Activated gamma-delta T cell treated with Interleukin-2 at 50 U/mL for 16 hours (primary cell): Measurements from ENCODE around the gene PFDN1.

Experiments
- DNase-seq: peaks from one replicate; pipeline ENCODE4 v3.0.0-alpha.2; 2020

The PFDN1 gene

DNA sequence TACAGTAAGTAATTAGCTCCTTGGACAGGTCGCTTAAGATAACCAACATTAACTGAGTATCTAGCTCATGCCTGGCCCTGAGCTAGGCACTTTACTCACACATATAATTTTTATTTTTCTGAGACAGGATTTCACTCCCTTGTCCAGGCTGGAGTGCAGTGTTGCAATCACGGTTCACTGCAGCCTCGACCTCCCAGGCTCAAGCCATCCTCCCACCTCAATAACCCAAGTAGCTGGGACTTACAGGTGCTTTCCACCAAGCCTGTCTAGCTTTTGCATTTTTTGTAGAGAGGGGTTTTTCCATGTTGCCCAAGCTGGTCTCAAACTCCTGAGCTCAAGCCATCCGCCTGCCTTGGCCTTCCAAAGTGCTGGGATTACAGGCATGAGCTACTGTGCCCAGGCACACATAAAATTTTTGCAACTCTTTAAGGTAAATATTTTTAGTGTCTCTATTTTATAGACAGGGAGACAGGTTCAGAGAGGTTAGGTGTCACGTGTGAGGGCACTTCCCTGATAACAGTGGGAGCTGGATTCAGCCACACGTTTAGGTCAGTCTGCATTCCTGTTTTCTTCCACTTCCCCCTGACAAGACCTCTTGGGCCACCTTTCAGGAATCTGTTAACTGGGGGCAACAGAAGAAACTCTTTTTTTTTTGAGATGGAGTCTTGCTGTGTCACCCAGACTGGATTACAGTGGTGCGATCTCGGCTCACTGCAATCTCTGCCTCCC lies 25.3 kb upstream of the PFDN1 start:
- DNase-seq: no peak

DNA sequence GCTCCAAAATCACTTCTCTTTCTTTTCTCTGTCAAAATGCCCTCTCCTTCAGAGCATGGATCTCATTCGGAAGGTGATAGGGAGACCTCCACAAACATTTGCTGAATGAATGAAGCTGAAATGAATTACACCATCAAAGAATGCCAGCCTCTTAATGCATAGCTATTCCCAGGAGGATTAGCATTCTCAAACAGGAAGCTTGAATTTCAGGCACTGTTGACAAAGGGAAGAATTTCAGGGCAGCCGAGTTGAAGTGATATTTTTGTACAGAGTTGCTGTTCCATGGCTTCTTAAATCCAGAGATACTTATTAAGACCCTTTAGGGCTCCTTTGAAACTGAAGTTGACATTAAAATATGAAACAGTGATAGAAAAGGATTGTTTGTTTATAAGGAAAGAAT lies 24.7 kb upstream of the PFDN1 start:
- no peak for DNase-seq

DNA sequence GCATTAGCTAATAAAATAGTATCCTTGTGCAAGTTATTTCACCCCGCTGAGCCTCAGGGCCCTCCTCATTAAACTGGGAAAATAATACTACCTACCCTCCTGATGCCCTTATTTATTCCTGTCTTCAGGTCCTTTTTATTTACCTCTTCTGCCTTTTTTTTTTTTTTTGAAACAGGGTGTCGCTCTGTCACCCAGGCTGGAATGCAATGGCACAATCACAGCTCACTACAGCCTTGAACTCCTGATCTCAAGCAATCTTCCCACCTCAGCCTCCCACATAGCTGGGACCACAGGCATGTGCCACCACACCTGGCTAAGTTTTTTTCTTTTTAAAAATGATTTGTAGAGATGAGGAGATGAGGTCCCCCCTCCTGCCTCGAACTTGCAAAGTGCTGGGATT lies 22.6 kb upstream of the PFDN1 start:
- no peak for DNase-seq

DNA sequence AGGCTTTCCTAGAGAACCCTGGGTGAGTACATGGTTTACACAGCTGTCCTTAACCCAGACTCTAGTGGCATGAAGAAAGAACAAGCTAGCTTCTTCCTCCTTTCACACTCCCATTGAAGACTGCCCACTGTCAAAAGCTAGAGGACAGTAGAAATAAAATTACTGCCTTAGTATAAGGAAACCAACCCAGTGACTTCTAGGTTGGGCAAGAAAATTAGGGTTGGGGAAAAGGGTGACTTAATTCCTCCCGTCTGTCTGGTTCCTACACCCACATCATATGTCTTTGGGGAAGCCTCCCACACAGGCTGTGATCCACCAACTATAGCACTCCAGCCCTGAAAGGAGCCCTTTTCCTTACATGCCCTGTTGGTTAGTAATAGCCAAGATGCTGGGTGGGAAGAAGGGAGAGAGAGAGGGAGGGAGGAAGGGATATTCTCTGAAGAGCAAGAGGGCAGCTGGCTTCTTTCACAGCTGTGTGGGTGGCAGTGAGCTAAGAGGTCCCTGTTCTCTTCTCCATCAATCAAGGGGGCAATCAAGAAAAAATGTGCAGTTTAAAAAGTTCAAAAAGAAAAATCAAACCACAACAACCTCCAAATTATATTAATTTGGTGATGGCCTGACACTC lies 21.8 kb upstream of the PFDN1 start:
- no peak for DNase-seq

DNA sequence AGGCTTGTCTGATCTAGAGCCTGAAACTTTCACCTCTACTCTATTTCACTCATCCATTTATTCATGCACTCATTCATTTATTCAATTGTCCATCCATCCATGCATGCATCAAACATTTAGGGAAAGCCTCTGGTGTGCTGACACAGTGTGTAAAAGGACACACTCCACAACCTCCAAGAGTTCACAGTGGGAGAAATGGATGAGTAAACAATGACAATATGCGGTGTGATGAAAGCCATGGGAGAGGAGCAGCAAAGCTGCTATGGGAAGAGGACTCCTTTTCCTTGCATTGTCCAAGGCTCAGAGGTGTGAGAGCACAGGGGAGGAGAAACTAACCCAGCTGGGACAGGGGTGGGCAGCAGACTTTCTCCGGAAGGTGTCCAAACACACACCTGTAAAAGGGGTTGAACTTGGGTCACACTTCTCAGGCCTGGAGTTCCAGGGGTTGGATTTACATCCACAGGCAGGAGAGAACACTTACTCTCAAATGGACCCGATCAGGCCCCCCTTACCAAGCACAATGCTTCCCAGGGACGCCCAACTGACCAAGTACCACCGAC lies 21.2 kb upstream of the PFDN1 start:
- no peak for DNase-seq

DNA sequence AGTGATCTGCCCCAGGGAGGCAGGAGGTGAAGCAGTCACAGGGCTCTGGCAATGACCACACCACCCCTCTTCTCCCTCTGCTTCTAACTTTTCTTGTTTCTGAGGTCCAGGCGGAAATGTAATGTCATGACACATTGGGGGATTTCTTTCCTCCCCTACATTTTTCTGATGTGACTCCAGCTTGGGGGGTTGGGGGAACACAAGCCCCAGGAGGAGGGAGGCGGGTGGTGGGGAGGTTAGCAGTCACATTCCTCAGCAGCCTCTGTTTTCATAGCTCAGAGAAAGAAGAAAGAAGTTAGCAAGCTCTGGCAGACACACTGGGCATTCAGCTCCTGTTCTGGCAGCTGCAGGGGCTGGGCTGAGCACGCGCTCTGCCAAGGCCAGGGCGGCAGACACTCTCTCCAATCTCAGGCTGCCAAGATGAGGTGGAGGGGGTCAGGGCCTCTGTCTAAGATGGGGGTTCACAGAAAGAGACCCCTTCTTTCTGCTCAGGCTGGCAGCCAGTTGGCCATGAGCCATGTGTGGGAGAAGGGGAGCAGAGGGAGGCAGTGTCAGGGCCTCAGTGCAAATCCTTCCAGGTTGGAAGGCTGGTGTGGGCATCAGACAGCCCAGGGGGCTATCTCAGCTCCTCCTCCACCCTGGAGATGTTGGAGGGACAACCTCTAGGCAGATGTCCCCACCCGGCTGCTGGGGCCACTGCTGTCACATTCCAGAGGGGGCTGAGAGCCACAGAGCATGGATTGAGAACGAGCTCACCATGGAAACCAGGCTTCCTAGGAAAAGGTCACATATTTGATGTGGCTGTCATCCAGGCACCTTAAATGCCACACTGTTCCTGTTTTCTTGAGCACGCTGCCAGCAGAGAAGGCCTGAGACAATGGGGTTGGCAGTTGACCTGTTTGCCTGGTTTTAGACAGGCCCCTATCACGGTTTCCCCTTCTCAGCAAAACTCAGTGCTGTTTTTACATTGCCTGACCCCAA lies 20.1 kb upstream of the PFDN1 start:
- no peak for DNase-seq

DNA sequence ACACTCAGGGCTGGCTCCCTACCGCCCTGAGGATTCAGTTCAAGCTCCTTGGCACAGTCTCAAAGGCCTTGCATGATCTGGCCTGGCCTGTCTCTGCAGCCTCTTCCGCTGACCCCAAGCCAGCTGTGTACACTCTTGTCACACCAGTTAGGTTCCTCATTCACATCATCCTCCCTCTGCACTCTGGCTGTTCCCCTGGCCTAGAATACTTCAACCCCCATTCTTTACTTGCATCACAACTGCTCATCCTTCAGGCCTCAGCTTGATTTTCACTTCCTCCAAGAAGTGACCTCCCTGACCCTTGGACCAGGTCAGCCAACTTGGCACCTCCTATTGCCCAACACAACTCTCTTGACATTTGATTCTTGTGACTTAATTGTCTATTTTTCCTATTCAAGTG lies 18.9 kb upstream of the PFDN1 start:
- DNase-seq: no peak

DNA sequence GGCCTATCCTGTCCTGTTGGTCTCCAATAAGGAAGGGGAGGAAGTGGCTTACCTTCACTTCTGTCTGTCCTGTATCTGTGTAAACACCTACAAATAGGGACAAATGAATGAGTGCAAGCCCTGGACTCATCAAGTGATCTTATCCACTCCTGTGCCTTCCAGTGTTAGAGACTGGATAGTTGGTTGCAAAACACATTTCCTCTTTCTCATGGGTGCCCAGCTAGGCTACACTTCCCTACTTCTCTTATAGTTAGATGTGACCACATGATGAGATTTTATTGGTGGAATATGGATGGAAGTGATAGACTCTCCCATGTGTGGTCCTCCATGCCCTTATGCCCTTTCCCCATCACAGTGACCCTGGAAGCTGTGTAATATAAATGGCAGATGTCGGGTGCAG lies 16.9 kb upstream of the PFDN1 start:
- DNase-seq: no peak

DNA sequence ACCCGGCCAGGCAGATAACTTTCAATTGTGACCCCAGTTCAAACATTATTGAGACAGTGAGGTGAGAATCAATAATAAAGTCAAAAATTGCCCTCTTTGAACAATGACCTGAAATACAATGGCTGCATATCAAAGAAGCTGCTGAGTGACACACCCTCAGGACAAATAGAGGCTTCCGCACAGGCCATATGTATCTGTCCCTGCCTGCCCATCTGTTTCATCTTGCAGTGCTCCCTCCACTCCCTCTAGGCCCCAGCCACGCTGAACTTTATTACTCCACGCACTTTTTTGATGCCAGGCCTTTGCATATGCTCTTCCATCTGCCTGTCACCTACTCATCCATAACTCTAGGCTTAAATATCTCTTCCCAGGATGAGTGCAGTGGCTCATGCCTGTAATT lies 15.9 kb upstream of the PFDN1 start:
- no peak for DNase-seq

DNA sequence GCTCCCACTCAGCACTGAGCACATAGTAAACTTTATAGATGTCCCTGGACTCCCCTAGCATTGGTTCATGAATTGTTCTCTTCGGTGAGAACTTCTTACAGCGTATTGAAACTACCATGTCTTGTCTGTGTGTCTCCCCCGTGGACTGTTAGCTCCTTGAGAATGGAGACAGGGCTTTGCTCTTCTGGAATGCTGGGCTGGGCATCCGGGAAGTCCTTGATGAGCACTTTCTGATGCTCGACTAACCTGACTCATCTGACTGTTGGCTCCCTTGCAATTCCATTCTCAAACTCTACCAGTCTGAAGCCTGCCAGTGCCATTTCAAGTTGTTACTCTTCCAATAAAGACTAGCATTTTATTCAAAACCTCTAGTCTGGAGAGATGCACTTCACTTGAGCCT lies 15.0 kb upstream of the PFDN1 start:
- no peak for DNase-seq

DNA sequence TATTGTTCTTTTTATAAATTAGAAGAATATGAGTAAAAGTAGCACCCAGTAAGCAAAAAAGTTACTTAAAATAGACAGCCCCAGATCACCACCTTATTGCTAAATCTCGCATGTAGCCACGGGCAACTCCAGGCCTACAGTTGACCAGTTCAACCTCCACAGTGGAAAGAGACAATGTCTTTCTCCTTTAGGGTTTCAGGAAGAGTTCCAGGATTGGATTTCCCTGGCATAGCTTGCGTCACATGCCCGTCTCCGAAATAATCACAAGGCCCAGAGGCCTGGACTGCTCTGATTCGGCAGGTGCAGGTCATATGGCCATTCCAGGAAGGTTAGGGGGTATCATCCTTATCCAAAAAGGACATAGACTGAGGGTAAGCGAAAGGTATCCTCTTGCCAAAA lies 9.9 kb upstream of the PFDN1 start:
- no peak for DNase-seq

DNA sequence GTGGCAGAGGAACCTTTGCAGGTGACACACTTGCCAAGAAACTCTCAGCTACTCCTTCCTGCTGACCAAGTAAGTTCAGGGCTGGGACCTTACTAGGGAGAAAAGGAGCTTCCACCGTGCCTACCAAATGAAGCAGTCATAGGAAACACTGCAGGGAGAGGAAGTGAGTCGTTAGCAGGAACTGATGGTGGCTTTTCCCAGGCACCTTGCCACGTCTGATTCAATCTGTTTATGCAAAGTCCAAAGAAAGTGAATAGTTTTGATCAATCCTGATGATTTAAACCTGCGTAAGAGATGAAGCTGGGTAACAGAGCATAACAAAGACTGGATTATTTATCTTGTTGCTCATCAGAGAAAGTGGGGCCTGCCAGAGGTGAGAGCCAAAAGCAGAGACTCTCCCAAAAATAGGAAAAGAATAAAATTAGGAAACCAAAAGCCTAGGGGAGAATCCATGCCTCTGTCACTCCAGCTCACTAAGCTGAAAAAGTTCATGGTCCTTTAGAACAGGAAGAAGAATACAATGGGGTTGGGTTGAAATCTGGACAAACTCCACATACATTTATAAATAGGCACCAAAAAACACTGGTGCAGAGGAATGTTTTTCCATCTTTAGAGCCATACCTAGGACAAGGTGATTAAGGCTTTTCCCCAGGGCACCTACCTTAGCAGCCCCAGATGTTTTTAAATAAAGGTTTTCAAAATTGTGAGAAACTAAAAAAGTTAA lies 9.3 kb upstream of the PFDN1 start:
- no peak for DNase-seq

DNA sequence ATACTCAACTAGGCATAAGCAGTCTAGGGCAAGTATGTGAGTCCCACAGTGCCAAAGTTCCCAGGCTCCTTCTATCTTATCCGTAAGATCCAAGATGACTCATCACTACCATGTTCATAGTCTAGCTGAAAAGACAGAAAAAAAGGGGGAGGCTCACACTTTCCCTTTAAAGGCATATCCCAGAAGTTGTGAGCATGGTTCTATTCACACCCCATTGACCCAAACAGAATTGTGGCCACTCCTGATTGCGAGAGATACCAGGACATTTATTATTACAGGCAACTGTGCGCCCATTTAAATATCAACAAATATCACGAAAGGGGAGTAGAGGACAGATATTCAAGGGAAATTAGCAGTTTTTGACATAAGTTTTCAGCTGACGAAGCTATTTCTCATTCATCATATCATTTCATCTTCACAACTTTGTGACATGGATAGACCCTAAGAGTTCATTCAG lies 8.1 kb upstream of the PFDN1 start:
- DNase-seq: no peak

DNA sequence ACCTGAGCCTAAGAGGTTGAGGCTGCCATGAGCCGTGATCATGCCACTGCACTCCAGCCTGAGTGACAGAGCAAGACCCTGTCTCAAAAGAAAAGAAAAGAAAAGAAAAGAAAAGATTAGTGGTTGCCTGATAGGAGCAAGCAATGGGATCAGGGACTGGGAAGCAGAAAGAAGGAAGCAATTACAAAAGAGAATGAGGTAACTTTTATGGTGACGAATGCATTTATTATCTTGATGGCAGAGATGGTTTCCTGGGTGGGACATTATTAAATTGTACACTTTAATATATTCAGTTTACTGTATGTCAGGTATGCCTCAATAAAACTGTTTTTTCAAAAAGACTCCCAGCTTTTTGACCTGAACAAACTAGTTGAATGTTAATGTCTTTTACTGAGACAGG lies 7.5 kb upstream of the PFDN1 start:
- no peak for DNase-seq

DNA sequence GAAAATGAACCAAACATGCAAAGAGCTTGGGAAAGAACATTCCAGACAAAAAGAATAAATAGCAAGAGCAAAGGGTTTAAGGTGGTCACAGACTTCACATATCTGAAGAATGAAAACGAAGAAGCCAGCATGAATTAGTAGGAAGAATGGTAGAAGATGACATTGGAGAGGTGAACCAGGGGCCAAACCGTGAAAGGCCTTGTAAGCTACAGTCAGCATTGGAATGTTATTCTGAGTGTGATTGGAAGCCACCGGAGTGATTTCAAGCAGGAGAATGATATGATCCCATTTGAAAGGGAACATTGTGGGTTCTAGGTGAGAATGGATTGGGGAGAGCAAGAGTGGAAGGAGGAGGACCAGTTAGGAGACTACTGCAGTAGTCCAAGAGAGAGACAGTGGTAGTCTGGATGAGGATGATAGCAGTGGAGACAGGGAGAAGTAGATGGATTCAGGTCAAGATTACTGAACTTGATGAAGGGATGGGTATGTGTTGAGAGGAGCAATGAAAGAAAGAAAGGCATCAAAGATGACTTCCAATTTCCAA lies 6.9 kb upstream of the PFDN1 start:
- no peak for DNase-seq

DNA sequence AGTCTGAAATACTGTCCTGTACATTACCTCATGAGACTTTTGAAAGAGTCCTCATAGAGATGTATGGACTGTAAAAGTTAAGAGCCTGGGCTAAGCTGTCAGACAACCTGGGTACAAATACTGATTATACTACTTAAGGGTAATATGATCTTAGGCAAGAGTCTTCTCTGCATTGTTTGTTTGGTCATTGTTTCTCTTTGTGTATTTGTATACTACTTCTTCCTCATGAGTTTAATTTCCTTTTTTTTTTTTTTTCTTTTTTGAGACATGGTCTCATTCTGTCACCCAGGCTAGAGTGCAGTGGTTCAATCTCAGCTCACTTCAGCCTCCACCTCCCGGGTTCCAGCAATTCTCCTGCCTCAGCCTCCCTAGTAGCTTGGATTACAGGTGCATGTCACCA lies 2.6 kb upstream of the PFDN1 start:
- DNase-seq: no peak

DNA sequence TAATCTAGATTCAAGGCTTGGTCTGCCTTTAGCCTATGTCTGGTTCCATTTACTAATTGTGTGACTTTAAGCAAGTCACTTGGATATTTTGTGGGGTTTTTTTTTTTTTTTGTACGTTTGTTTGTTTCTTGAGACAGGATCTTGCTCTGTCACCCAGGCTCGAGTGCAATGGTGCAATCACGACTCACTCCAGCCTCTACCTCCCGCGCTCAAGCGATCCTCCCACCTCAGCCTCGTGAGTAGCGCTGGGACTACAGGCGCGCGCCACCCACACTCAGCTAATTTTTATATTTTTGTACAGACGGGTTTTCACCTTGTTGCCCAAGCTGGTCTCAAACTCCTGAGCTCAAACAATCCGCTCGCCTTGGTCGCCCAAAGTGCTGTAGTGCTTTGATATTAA lies 1.1 kb upstream of the PFDN1 start:
- DNase-seq: no peak

DNA sequence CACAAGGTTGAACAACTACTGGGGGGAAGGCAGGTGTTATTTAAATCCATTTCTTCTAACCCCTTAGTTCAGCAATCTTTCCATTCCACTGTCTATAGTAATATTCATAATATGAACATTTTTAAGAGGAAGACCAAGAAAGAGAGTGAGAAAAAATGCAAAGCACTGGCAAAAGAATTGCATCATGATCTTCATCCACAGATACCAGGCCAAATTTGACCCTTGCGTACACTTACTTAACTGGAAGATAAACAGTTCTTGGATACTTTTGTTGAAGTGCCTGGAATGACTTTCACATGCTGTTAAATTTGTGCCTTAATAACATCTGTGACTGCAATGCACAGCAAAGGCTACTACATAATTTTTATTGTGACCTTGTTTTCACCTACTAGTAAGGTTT lies 1.8 kb downstream of the PFDN1 start:
- DNase-seq: no peak

DNA sequence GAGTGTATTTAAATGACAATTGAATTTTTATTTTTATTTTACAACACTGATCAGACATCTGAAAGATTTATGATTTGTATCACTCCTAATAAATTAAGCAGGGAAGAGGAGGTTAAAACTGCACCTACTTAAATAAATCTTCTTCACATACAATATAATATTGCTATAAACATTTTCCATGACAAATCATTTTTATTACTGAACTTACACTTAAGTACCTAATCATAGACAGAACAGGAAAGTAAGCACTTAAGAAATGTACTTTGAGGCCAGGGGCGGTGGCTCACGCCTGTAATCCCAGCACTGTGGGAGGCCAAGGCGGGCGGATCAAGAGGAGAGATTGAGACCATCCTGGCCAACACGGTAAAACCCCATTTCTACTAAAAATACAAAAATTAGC lies 3.8 kb downstream of the PFDN1 start:
- no peak for DNase-seq

DNA sequence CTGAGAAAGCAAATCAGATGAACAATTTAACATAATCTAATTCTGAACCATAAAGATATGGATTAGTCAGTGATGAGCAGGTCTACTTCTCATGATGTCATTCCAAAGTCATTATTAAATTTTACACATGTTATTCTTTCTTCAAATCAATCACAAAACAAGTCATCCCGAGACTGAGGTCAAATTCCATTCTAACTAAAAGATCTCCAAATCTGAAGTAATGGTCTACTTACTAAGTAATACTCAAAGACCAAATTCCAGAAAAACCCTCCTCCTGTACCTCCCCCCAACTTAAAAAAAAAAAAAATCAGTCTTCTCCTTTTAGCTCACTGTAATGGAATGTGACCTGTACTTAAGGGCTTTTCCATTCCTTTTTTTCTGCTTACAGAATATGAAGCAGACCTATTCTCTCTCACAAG lies 4.7 kb downstream of the PFDN1 start:
- DNase-seq: no peak

DNA sequence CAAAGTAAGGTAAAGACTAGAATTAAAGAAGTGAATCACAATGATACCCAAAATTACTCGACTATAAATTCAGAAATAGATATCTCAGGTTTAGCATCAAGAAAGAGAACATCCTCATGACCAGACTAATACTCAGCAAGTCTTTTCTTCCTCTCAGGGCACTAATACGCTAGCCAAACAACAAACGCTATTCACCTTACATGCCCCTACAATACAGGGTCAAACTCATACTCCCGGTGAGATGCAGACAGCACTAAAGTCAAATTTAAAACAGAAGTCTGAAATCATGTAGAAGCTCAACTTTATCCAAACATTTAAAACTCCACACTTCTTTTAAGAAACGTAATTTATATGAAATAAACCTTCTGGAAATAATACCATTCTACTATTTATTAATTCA lies 5.6 kb downstream of the PFDN1 start:
- no peak for DNase-seq

DNA sequence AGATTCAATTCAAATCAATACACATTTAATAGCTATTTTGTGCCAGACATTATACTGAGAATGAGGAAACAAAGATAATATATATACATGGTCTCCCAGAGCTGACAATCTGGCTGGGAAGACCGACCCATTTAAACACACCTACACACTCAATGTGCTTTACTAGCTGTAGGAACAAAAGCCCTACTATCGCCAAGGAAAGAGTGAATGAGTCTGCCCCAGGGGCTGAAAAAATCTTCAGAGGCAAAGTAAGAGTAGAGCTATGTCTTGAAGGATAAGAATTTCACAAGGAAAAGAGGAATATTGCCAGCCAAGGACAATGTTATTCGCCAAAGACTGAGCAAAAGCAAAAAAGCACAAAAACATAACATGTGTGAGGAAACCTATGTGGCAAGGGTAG lies 6.6 kb downstream of the PFDN1 start:
- DNase-seq: no peak
